ENCODE data around the gene TRAPPC6A.

Gene TRAPPC6A

DNA sequence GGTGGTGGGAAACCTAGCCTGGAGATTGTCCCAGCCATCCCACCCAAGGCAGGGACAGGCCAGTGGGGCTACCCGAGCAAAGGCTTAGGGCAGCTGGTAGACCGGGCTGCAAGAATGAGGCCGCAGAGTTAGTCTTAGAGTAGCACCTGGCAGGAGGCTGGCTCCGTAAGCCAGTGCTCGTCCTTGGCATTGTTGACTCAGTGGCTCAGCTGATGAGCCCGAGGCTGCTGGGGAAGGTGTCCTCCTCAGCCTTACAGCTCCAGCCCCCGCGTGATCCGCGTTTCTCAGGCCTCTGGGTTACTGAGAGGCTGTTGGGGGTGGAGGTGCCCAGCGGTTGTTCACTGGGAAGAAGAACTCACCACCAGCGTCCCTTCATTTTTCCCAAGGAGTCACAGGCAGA is 60.4 kb downstream of the TRAPPC6A start:
- Histone ChIP-seq H3K36me3 (ENCODE audit: control insufficient read depth, low read length) (no peaks in the 10 kb centered on the region), H3K9me3 (ENCODE audit: control insufficient read depth, insufficient read depth, low read length) (no peaks in the 10 kb centered on the region), H3K9me2 (replicated peaks; ENCODE audit: control insufficient read depth, low read length) (no peaks in the 10 kb centered on the region), H3K27me3 (ENCODE audit: control insufficient read depth, low read length) (no peaks in the 10 kb centered on the region), H3K4me3 (ENCODE audit: low read length) (no peak overlapping the region), H3K79me2 (ENCODE audit: control insufficient read depth, low read length) (peaks cover 97% of the 10 kb centered on the region), H3K4me1 (ENCODE audit: control insufficient read depth, low read length) (peaks cover 62% of the 10 kb centered on the region), H4K20me1 (ENCODE audit: control insufficient read depth, insufficient read depth, low read depth, low read length) (peaks cover 26% of the 10 kb centered on the region; the same call in 1 of the 2 replicates), H3K4me2 (ENCODE audit: low read length) (peak overlapping the region; percentile 56), H3F3A (ENCODE audit: control insufficient read depth, insufficient read depth) (no peaks in the 10 kb centered on the region), H3K27ac (ENCODE audit: low read depth, low read length) (no peak overlapping the region)
- TF ChIP-seq, protein P1, sequence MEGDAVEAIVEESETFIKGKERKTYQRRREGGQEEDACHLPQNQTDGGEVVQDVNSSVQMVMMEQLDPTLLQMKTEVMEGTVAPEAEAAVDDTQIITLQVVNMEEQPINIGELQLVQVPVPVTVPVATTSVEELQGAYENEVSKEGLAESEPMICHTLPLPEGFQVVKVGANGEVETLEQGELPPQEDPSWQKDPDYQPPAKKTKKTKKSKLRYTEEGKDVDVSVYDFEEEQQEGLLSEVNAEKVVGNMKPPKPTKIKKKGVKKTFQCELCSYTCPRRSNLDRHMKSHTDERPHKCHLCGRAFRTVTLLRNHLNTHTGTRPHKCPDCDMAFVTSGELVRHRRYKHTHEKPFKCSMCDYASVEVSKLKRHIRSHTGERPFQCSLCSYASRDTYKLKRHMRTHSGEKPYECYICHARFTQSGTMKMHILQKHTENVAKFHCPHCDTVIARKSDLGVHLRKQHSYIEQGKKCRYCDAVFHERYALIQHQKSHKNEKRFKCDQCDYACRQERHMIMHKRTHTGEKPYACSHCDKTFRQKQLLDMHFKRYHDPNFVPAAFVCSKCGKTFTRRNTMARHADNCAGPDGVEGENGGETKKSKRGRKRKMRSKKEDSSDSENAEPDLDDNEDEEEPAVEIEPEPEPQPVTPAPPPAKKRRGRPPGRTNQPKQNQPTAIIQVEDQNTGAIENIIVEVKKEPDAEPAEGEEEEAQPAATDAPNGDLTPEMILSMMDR (IDR thresholded peaks at IDR 0.05; ENCODE audit: low read depth, low read length, poor library complexity, severe bottlenecking) = no peak
- TF ChIP-seq EZH2phosphoT487 (IDR thresholded peaks at IDR 0.05; ENCODE audit: borderline replicate concordance, low read length) = no peak

DNA sequence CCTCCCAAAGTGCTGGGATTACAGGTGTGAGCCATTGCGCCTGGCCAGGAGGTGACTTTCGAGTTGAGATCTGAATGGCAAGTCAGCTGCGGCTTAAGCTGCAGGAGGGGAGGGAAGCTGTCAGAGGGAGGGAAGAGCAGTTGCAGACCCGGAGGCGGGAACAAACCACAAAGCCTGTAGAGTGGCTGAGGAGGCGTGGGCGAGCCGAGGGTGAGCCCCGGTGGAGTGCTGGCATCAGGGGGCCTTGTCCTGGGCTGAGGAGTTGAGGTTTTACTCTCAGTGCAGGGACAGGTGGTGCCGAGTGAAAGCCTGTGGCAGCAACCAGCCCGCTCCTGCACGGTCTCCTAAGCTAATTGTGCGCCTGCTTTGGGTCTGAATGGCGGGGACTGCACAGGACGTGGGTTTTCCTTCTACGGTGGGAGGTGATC is 60.9 kb downstream of the TRAPPC6A start:
- H3K4me1 ChIP-seq (ENCODE audit: control insufficient read depth, low read length) = peaks cover 62% of the 10 kb centered on the region
- no peaks in the 10 kb centered on the region for H3K36me3 ChIP-seq (ENCODE audit: control insufficient read depth, low read length)
- no peaks in the 10 kb centered on the region for H3K9me2 ChIP-seq (replicated peaks; ENCODE audit: control insufficient read depth, low read length)
- peak overlapping the region; percentile 56 for H3K4me2 ChIP-seq (ENCODE audit: low read length)
- H3K27me3 ChIP-seq (ENCODE audit: control insufficient read depth, low read length) = no peaks in the 10 kb centered on the region
- peaks cover 23% of the 10 kb centered on the region; the same call in 1 of the 2 replicates for H4K20me1 ChIP-seq (ENCODE audit: control insufficient read depth, insufficient read depth, low read depth, low read length)
- no peak overlapping the region for H3K27ac ChIP-seq (ENCODE audit: low read depth, low read length)
- no peaks in the 10 kb centered on the region for H3K9me3 ChIP-seq (ENCODE audit: control insufficient read depth, insufficient read depth, low read length)
- no peak for TF ChIP-seq EZH2phosphoT487 (IDR thresholded peaks at IDR 0.05; ENCODE audit: borderline replicate concordance, low read length)
- TF ChIP-seq, protein P1 (IDR thresholded peaks at IDR 0.05; ENCODE audit: low read depth, low read length, poor library complexity, severe bottlenecking) = no peak
- H3K79me2 ChIP-seq (ENCODE audit: control insufficient read depth, low read length) = peaks cover 97% of the 10 kb centered on the region
- no peak overlapping the region for H3K4me3 ChIP-seq (ENCODE audit: low read length)
- no peaks in the 10 kb centered on the region for H3F3A ChIP-seq (ENCODE audit: control insufficient read depth, insufficient read depth)

DNA sequence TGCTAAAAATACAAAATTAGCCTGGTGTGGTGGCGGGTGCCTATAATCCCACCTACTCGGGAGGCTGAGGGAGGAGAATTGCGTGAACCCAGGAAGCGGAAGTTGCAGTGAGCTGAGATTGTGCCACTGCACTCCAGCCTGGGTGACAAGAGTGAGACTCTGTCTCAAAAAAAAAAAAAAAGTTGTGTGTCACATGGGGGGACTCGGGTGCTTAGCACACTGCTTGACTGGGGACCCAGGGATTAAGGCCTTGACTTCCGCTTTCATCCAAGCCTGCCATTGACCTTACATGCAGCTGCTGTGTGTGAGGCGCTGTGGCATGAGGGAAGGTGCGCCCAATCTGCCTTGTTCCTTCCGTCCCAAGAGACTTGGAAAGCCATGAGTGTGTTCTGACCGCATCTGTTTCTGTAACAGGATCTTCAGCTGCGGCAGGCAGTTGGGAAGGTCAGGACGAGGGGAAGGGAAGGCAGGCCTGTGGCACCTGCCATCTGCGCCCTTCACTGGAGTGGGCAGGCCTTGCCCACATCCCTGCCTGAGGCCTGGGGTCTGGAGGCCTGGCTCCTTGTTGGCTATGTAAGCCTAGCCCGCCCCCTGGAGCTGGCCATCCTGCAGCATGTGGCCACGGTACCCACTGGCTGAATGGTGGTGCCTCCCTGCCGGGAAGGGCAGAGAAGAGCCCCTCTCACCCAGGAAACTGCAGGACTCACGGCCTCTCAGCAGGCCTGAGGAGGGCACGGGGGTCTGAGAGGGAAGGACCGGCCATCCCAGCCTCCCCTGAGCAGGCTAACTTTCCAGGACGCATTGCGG is 62.0 kb downstream of the TRAPPC6A start:
- Histone ChIP-seq H4K20me1 (ENCODE audit: control insufficient read depth, insufficient read depth, low read depth, low read length) (peaks cover 25% of the 10 kb centered on the region), H3K9me2 (replicated peaks; ENCODE audit: control insufficient read depth, low read length) (no peaks in the 10 kb centered on the region), H3F3A (ENCODE audit: control insufficient read depth, insufficient read depth) (no peaks in the 10 kb centered on the region), H3K4me1 (ENCODE audit: control insufficient read depth, low read length) (peaks cover 62% of the 10 kb centered on the region), H3K27me3 (ENCODE audit: control insufficient read depth, low read length) (no peaks in the 10 kb centered on the region), H3K79me2 (ENCODE audit: control insufficient read depth, low read length) (peaks cover 95% of the 10 kb centered on the region), H3K4me2 (ENCODE audit: low read length) (peak overlapping the region; percentile 56), H3K9me3 (ENCODE audit: control insufficient read depth, insufficient read depth, low read length) (no peaks in the 10 kb centered on the region), H3K4me3 (ENCODE audit: low read length) (no peak overlapping the region), H3K36me3 (ENCODE audit: control insufficient read depth, low read length) (no peaks in the 10 kb centered on the region), H3K27ac (ENCODE audit: low read depth, low read length) (no peak overlapping the region)
- TF ChIP-seq EZH2phosphoT487 (IDR thresholded peaks at IDR 0.05; ENCODE audit: borderline replicate concordance, low read length) = no peak
- TF ChIP-seq, protein P1 (IDR thresholded peaks at IDR 0.05; ENCODE audit: low read depth, low read length, poor library complexity, severe bottlenecking) = no peak
